ENCODE data around the gene COX11.

Gene COX11, protein sequence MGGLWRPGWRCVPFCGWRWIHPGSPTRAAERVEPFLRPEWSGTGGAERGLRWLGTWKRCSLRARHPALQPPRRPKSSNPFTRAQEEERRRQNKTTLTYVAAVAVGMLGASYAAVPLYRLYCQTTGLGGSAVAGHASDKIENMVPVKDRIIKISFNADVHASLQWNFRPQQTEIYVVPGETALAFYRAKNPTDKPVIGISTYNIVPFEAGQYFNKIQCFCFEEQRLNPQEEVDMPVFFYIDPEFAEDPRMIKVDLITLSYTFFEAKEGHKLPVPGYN

DNA sequence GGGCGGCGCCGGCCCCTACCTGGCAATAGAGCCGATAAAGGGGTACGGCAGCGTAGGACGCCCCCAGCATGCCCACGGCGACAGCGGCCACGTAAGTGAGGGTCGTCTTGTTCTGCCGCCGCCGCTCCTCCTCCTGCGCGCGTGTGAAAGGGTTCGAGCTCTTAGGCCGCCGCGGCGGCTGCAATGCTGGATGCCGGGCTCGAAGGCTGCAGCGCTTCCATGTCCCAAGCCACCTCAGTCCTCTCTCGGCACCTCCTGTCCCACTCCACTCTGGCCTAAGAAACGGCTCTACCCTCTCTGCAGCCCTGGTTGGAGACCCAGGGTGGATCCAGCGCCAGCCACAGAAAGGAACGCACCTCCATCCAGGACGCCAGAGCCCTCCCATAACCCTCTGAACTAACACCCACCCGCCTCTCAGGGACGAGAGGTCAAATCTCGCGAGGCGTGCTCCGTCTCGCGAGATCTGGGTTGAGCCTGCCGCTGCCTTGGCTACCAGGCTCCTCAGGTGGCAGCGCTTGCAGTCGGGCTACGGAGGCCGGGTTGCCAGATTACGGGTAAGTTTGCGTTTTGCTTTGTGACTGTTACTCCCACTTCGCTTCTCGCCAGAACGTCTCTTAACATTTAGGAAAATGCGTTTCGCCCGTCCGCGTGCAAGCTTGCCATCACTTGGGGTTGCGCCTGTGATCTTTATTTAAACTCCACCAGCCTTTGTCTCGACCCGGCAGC, at the start of gene COX11, which contains the start of gene STXBP4:
COX11 (minus strand) TSS at position 393 of the 726 bp plus-strand sequence; CDS start at position 385, 8 bp downstream.
STXBP4 (plus strand) TSS at position 504 of the 726 bp plus-strand sequence. CDS start 17,455 bp downstream, outside the sequence.
- DNase-seq (ENCODE audit: low read depth), result peak; percentile 92
- peak within 1 kb of the TSS; percentile 79 for H3K4me3 ChIP-seq (ENCODE audit: low read depth, low read length)

DNA sequence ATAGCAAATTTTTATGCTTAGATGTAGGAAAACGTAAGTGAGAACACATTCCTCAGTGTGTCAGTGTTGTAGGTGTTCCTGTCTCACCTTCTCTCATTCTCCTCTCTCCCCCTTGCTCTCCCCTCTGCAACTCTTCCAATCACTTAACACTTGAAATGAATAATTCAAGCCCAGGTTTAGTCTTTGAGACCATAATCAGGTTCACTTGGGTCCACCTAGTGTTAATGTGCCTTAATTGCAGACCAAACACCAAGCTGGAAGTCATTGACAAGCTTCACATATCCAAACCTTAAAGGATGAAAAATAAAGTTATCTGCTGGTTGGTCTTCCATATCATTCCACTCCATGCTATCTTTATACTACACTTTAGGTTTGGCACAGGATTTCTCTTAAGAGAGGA, 37.1 kb upstream of the COX11 start:
- no peak for DNase-seq (ENCODE audit: low read depth)
- H3K4me3 ChIP-seq (ENCODE audit: low read depth, low read length), result no peak overlapping the region

DNA sequence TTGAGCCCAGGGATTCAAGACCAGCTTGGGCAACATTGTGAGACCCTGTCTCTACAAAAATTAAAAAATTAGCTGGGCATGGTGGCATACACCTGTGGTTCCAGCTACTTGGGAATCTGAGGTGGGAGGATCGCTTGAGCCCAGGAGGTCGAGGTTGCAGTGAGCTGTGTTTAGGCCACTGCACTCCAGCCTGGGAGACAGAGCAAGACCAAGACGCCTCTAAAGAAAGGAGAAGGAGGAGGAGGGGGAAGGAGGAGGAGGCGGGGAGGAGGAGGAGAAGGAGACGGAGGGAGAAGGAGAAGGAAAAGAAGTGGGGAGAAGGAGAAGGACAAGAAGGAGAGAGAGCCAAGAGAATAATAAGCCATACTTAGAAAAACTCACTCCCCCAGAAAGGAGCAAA, 36.0 kb upstream of the COX11 start:
- no peak for DNase-seq (ENCODE audit: low read depth)
- no peak overlapping the region for H3K4me3 ChIP-seq (ENCODE audit: low read depth, low read length)

DNA sequence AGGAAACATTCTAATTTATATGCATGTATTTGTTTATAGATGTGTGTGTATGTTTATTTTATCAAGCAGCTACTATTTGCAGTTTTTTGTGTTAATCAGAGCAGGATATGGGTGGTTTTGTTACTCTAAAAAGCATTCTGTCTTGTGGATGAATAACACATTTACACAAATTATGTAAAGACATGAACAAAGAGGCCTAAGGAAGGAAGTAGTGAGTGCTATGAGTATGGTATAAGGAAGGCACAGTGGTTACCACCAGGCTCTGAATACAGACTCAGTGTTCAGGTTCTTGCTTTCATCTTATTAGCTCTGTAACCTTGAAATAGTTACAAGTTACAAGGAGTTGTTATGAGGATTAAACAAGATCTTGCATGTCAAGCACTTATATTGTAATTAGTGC, 34.0 kb upstream of the COX11 start:
- no peak overlapping the region for H3K4me3 ChIP-seq (ENCODE audit: low read depth, low read length)
- DNase-seq (ENCODE audit: low read depth), result no peak

DNA sequence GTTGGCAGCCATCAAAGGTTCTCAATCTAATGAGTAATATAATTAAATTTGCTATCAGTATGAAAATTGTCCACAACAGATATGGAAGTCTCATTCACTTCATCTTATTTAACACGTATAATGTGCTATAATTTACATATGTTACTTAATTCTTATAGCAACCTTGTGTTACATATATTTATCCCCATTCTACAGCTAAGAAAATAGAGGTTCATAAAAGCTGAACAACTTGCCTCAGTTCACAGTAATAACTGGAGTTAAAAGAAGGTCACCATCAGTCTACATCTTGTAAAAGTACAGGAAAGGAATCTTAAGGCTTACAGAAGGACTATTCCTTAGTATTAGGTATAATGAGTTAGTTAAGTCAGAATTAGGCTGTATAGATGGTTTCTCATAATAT, 28.0 kb upstream of the COX11 start:
- no peak overlapping the region for H3K4me3 ChIP-seq (ENCODE audit: low read depth, low read length)
- DNase-seq (ENCODE audit: low read depth), result no peak

DNA sequence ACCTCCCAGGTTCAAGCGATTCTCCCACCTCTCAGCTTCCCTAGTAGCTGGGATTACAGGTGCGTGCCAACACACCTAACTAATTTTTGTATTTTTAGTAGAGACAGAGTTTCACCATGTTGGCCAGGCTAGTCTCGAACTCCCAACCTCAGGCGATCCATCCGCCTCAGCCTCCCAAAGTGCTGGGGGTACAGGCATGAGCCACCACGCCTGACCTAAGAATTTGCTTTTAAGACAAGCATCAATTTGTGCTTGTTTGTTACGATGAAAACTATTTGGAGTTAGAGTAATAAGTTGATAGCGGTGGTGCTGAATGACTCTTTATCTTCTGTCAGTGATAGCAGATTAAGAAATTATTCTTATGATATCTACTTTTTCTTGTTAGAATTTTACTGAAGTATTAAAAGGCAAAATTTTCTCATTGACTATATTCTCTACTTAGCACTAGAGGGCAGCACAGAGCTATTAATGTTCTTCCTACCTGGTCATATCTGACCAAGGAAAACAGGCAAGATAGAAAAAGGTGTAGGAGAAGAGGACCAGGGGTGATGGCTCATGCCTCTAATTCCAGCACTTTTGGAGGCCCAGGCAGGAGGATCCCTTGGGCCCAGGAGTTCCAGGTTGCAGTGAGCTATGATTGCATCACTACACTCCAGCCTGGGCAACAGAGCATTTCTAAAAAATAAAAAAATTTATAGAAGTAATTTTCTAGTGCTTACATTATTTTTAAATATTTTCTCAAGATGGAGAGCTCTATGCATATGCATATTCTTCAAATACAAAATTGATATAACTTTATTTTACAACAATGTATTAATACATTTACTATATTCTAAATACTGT, 24.6 kb upstream of the COX11 start:
- no peak for DNase-seq (ENCODE audit: low read depth)
- H3K4me3 ChIP-seq (ENCODE audit: low read depth, low read length), result no peak overlapping the region

DNA sequence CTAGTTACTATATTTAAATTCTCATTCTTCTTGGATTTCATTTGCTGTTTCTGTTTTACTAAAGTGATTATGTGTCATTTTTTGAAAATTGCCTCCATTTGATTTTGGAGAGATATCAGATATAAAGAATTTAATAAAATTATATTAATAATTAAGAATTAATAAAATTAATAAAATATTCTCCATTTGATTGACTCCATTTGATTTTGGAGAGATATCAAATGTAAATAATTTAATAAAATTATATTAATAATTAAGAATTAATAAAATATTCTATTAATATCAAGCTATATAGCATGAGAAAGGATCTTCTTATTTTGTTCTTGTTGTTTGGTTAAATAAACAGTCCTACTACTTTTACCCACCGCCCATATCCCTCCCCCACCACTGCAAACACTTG, 23.1 kb upstream of the COX11 start:
- no peak overlapping the region for H3K4me3 ChIP-seq (ENCODE audit: low read depth, low read length)
- no peak for DNase-seq (ENCODE audit: low read depth)

DNA sequence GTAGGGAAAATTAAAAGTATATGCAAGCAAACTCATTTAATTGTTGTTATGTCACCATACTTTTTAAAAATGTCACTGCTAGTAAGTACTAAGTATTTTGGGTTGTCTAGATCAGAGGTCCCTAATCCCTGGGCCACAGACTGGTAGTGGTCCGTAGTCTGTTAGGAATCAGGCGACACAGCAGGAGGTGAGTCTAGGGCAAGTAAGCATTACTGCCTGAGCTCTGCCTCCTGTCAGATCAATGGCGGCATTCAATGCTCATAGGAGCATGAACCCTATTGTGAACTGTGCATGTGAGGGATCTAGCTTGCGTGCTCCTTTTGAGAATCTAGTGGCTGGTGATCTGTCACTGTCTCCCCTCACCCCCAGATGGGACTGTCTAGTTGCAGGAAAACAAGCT, 21.7 kb upstream of the COX11 start:
- H3K4me3 ChIP-seq (ENCODE audit: low read depth, low read length), result no peak overlapping the region
- DNase-seq (ENCODE audit: low read depth), result no peak

DNA sequence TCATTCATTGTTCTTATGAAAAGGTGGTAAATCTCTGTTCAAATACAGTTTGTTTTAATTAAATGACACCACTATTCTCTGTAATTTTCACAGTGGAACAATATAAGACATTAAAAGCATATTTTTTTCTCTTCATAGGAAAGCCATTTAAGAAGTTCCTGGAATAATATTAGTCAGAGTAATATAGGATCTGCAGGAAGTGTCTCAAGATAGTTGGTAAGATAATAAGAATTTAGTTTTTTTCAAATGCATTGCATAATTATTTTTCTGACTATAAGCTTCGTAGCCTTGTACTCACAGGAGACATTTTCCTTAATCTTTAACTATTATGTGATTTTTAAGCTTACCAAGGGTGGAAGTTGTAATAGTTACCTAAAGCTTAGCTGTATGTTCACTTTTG, 17.0 kb upstream of the COX11 start:
- DNase-seq (ENCODE audit: low read depth), result no peak
- no peak overlapping the region for H3K4me3 ChIP-seq (ENCODE audit: low read depth, low read length)

DNA sequence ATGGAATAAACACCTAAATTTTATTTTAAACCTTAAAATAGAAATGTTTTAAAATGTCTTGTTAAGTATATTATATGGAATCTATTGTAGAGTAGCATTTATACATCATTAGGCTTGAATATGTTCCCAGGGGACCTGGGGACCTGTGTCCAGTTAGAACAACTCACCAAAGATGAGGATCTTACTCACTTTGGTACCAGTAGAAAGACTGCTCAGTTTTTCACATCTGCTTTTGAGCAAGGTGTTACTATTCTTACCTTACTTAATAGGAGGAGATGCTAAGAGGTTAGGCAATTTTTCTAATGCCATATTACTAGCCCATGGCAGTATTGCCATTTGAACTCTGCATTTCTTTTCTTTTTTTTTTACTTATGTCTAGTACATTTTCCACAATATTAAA, 14.8 kb upstream of the COX11 start:
- no peak overlapping the region for H3K4me3 ChIP-seq (ENCODE audit: low read depth, low read length)
- no peak for DNase-seq (ENCODE audit: low read depth)

DNA sequence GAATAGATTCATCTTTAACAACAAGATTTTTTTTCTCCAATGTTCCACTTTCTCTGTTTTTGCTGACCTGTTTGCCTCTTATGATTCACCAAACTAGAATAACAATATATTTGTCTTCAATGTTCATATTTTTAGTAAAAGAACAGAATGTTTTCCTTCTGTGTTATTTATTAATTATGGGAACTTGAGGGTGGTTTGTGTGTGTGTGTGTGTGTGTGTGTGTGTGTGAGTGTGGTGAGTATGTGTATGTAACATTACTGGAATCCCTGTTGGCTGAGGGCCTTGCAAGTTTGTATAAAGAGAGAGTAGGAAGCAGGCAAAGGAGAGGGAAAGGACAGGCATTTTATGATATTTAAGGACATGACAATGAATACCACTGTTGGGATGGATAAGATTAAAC, 13.9 kb upstream of the COX11 start:
- peak; percentile 67 for DNase-seq (ENCODE audit: low read depth)

DNA sequence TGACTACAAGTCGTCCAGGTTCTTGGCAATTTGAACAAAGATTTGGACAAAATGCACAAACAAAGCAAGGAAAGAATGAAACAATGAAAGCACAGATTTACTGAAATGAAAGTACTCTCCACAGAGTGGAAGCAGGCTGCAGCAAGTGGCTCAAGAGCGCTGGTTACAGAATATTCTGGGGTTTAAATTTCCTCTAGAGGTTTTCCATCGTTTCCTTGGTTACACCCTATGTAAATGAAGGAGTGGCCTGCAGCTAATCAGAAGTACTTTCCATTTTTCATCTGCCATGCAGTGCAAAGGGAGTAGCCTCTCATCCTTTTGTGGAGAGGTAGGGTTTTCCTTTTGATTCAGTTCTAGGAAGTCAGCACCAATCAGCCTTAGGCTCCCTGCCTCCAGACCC, 11.9 kb upstream of the COX11 start:
- no peak for DNase-seq (ENCODE audit: low read depth)
- no peak overlapping the region for H3K4me3 ChIP-seq (ENCODE audit: low read depth, low read length)

More for the DNA sequence above, 13.9 kb upstream of the COX11 start:
- H3K4me3 ChIP-seq (ENCODE audit: low read depth, low read length), result no peak overlapping the region

DNA sequence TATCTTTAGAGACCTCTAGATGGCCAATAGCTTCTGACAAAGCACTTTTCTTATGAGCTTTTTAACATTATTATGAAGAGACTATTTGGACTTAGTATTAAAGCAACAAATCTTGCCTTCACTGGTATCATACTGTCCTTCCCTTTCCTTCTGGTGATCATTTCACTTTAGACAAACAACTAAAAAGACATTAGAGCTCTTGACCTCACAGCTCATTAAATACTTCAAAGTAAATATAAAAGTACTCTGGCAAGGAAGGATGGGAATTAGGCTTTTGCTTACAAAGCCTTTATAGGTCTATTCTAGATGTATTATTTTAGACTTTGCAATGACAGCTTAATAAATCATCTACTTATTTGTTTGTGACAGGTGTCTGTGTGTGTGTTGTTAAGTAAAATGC, 11.2 kb upstream of the COX11 start:
- H3K4me3 ChIP-seq (ENCODE audit: low read depth, low read length), result no peak overlapping the region
- DNase-seq (ENCODE audit: low read depth), result no peak

DNA sequence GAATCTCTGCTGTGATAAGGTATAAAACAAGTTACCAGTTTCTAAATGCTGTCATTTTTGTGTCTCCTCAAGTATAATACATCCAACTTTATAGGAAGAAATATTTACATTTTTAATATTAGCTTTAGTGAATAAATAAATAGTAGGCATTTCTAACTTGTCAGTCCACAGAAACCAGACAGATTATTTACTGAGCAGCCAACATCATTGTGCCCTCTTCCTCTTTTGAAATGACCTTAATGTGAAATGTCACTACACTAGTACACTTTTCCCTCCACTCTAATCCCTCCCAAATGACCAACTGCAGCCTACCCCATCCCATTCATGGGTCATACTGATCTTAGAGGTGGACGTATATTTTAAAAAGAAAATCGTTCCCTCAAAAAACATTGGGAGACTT, 9.3 kb upstream of the COX11 start:
- H3K4me3 ChIP-seq (ENCODE audit: low read depth, low read length), result no peak overlapping the region
- DNase-seq (ENCODE audit: low read depth), result no peak

DNA sequence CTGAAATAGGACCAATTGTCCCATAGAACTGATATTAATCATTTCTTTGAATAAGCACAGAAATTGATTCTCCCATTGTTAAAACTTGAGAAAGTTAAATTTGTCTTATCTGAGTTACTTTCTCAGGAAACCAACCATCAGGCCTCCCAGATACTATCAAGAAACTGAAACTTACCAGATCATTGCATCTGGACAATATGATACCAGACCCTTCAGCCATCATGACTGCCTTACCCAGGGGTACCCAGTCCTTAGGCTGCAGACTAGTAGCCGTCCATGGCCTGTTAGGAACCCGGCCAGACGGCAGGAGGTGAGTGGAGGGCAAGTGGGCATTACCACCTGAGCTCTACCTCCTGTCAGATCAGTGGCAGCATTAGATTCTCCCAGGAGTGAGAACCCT, 7.9 kb upstream of the COX11 start:
- DNase-seq (ENCODE audit: low read depth), result no peak
- H3K4me3 ChIP-seq (ENCODE audit: low read depth, low read length), result no peak overlapping the region

DNA sequence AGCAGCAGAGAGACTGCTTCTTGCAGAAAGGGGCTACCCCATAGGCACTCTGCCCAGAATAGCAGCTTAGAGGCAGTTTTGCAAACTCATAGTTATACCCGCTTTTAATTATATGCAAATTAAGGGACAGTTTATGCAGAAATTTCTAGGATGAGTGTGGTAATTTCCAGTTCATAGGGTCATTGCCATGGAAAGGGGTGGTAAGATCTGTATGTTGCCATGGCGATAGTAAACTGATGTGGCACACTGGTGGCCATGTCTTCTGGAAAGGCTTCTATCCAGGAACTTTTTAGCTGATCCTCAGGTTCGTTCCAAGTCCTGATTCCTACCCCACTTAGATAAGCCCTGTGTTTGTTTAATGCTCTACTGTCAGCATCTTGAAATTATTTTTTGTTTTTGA, 6.3 kb upstream of the COX11 start:
- DNase-seq (ENCODE audit: low read depth), result no peak
- no peak overlapping the region for H3K4me3 ChIP-seq (ENCODE audit: low read depth, low read length)

DNA sequence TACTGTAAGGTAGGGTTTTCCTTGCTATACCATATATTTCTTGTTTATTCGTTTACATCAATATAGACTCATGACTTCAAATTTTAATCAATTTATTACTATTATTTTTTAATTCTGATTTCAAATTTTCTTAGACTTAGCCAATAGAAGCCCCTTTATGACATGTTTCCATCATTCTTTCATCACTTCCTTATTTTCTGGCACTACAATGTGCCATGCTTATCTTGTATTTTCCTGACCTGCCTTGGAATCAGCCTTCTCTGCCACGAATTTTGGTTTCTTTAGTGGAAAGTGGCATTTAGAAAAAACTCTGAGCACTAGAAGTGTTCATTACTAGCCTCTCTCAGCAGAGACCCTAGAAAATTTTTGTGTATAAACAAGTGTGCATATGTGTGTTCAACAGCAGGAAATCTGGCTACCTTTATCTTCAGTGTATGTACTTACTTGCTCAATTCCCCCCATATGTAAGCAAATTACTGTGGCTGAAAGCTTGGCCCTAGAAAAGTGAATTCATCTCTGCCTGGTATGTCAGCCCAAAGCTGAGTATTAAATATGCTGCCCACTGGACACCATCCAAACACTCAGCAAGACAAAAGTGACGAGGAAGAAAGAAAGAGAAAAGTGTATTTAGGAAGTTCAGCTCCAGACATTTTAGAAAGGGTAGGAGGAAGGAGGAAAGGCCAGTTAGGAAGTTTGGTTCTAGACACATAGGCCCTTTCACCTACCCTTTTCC, 4.1 kb upstream of the COX11 start:
- no peak for DNase-seq (ENCODE audit: low read depth)
- no peak overlapping the region for H3K4me3 ChIP-seq (ENCODE audit: low read depth, low read length)

DNA sequence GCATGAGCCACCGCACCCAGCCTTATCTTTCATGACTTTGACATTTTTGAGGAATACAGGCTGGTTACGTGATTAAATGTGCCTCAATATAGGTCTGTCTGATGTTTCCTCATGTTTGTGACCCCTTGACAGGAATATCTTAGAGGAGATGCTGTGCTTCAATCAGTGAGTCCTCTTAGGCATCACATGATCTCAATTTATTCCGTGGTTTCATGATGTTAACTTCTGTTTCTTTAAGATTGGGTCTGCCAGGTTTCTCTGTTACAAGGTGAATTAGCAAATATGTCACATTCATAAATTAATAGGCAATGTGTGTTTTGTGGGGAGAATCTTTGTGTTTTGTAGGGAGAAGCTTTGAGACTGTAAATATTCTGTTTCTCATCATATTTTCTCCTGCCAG, 3.4 kb upstream of the COX11 start:
- no peak overlapping the region for H3K4me3 ChIP-seq (ENCODE audit: low read depth, low read length)
- no peak for DNase-seq (ENCODE audit: low read depth)

DNA sequence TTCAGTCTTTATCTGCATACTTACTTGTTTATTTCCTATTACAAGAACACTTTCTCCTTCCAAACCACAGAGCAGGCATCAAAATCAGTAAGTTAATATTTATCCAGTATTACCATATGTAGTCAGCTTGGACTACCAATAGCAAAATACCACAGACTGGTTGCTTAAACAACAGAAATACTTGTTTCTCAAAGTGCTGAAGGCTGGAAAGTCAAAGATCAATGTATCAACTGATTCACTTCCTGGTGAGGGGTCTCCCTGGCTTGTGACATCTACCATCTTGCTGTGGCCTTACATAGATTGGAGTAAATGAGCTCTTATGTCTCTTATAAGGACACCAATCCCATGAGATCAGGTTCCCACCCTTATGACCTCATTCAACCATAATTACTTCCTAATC, 2.7 kb upstream of the COX11 start:
- H3K4me3 ChIP-seq (ENCODE audit: low read depth, low read length), result no peak overlapping the region
- no peak for DNase-seq (ENCODE audit: low read depth)
